HG02884 (cell line): ENCODE results near the gene MEGF11.
"Not testable (repeated sequence)": the region's sequence is repeated elsewhere in the genome, so short reads cannot be mapped to it uniquely, and the experiment has no call there.

ENCODE experiments used
- ATAC-seq: cut with Tn5 transposase; IDR thresholded peaks from one replicate; pipeline ENCODE4 v1.9.1; 2021; ENCODE audit warnings: mild to moderate bottlenecking, moderate library complexity; ENCODE audit not compliant: unreplicated experiment

Gene MEGF11

DNA sequence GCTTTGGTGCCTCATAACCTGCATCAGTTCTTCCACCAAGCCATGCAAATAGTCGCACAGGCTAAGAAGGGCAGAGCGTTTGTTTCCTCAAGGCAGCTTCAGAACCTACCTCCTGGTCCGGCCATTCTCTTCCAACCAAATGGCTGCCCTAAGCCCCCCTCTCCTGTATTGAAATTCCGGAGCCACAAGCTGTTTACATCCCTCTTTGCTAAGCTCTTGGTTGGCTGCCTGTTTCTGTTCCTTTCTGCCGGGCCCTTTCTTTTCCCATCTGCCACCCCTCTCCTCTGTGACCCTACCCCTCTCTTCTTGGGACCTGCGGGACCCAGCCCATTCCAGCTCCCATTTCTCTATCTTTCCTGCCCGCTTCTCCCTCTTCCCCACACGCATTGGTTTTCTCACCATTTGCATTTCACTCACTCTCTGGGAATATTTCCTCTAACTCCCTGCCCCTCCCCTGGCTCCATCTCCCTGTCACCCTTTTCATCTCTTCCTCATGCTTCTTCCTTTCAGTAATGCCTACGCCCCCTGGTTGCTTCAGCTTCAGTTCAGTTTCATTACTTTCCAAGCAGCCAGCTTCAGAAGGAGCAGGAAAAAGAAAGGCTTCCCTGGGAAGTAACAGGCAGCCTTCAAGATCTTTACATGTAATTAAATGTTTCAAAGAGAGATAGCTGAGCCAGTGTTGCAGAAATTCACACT, 270.8 kb downstream of the MEGF11 start:
- ATAC-seq = no peak

GRCh38 chr15:65981837-65982626, 271.5 kb downstream of the MEGF11 start:
- no peak for ATAC-seq

- no peak for ATAC-seq
Measured at GRCh38 chr15:65980824-65981456, 272.6 kb downstream of the MEGF11 start.

GRCh38 chr15:65979837-65980236, 273.7 kb downstream of the MEGF11 start:
- no peak for ATAC-seq

DNA sequence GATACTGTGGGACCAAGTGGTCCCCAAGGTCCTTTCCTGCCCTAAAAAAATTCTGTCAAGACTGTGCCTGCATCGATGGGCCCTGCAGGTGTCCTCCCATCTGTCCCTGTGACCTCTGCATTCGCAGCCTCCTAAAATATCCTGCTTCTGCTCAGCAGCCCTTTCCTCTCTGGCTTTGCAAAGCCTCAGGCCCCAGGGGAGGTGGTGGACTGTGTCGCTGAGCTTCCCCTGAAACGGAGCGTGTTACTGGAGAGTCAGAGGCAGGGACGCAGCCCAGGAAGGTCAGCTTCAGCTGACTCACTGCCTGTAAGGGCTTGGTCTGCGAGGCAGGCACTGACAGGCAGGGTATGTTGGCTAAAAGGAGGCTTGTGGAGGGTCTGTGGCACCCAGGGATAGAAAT, 274.2 kb downstream of the MEGF11 start:
- no peak for ATAC-seq

DNA sequence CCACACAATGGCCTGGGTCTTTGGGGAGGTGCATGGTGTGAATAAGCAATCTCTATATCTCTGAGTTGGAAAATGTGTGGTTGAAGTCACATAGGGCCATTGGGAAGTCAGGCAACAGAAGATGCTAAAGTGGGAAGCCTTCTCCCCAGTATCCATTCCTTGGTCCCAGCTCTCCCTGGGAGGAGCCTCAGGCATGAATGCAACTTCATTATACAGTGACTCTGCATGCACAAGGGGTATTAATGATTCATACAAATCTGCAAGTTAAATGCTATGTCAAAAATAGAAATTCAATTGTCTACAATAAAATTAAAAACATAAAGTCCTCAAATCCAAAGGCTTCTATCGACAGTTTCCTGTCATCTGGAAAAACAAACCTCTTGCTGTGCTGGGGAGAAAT, 275.4 kb downstream of the MEGF11 start:
- no peak for ATAC-seq

DNA sequence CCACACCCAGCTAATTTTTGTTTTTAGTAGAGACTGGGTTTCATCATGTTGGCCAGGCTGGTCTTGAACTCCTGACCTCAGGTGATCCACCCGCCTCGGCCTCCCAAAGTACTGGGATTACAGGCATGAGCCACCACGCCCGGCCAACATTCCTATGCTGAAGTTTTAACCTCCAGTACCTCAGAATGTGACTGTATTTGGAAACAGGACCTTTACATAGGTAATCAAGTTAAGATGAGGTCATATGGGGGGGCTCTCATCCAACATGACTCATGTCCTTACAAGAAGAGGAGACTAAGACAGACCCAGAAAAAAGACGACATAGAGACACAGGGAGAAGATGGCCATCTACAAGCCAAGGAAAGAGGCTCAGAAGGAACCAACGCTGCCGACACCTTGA, 277.4 kb downstream of the MEGF11 start:
- not testable (repeated sequence) for ATAC-seq

- ATAC-seq = no peak
Measured at GRCh38 chr15:65971741-65971995, 281.9 kb downstream of the MEGF11 start.

GRCh38 chr15:65970937-65971740, 282.4 kb downstream of the MEGF11 start:
- no peak for ATAC-seq

GRCh38 chr15:65969865-65970816, 283.4 kb downstream of the MEGF11 start:
- no peak for ATAC-seq

- no peak for ATAC-seq
Measured at GRCh38 chr15:65968511-65968910, 285.0 kb downstream of the MEGF11 start.

DNA sequence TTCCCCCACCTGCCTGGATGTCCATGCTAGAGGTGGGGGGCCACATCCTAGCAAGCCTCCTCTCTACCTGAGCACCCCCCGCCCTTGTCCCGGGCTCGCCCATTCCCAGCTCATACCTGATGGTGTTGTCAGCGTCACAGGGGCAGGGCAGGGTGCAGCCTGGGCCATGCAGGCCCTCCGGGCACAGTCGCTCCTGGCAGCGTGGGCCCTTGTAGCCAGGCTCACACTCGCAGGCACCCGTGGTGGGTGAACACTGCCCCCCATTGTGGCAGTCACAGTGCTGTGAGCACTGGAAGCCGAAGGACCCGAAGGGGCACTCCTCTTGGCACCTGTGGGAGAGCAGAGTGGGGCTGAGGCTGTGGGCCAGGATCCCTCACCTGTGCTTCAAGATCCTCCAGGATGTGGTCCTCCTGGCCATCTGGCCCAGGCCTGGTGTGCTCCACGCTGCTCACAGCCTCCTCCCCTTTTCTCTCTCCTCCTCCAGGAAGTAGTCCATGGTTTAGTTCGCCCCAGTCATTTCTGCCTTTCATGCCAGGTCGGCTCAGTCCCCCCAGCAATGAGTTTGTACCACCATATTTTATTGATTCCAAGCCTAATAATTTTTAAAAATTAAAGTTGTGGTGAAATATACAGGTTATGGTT, 288.6 kb downstream of the MEGF11 start:
- ATAC-seq = no peak

GRCh38 chr15:65963911-65964482, 289.6 kb downstream of the MEGF11 start:
- no peak for ATAC-seq

DNA sequence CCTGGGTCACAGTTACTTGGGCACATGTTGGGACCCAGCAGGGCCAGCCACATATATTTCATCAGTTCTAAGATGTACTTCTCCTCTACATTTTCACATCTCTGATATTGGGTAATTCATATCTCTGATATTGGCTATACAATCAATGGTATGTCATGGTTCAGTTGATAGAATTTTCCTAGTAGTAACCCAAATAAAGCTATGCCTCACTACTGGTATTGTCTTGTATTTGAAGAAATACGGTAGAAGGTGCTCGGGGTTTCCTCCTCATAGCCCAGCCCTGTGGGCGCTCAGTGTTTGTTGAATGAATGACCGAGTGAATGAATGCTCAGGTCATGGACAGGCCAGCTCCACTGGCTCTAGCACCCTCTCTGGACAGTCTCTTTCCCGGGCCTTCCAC, 290.2 kb downstream of the MEGF11 start:
- no peak for ATAC-seq

DNA sequence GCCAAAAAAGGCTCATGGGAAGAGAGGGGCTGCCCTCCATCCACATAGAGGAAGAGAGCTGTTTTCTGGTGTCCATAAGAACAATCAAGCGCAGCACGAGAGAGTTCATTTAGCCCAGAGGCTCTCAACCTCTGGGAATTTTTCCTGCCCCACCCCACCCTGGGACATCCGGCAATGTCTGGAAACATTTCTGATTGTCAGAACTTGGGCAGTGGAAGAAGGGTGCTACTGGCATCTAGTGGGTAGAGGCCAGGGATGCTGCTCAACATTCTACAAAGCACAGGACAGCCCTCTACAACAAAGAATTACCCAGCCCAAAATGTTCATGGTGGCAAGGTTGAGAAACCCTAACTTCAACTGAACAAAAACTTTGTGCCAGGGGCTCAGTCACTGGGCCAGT, 291.4 kb downstream of the MEGF11 start:
- no peak for ATAC-seq

DNA sequence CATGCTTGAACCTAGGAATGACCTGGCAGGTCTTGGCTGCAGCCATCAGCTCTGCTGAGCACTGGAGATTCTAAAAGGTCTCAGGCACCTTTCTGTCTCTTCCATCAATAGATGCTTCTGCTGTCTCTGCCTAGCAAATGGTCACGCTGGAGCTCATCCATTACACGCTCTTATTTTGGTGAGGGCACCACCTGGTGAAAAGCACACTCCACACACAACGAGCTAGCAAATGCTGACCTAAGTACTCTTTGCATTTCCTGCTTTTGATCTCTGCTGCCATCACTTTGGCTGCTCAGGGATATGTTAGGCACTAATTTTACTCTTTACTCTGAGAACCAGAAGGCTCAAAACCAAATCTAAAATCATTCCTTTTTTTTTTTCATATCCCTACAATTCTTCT, 293.0 kb downstream of the MEGF11 start:
- ATAC-seq = no peak

DNA sequence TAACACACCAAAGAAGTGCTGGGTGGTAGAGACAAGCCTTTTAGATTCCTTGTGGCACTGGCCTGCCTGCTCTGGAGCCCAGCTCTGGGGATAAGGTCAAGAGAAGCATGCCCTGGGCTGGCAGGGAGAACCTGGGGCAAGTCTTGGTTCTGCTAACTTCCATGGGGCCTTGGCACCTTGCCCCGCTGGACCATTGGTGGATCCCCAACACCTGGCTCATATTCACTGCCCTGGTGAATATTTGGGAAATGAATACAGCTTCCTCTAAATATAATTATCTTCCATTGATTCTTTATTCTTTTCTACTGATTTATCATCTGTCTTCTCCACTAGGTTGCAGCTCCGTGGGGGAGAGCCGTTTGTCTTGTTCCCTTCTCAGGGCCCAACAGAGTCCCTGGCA, 294.7 kb downstream of the MEGF11 start:
- no peak for ATAC-seq

- no peak for ATAC-seq
Measured at GRCh38 chr15:65957451-65957850, 296.1 kb downstream of the MEGF11 start.

DNA sequence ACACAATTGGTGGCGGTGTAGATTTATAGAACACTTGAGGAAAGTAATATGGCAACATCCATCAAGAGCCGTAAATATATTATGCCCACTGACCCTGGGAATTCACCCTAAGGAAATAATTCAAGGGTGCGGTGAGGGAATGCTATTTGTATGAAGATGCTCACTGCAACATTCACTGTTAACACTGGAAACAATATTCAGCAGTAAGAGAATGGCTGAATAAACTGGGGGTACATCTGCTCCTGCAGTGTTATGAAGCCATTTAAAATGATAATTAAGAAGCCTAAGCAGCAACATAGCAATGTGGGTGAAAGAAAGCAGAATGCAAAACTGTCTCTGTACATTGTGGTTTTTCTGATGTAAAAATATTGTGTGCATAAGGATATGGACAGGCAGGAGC, 296.7 kb downstream of the MEGF11 start:
- no peak for ATAC-seq

GRCh38 chr15:65956307-65956706, 297.2 kb downstream of the MEGF11 start:
- no peak for ATAC-seq
